Mesendoderm (in vitro differentiated cells): ENCODE measurements around the gene MARCKSL1.

ENCODE experiments used
- DNase-seq: peaks from one replicate; pipeline ENCODE4 v3.0.0; 2013
- H2AK5ac ChIP-seq: 2 replicates; pipeline ENCODE4 v1.6.1; 2013; ENCODE audit warnings: low read length, inconsistent platforms
- H2BK120ac ChIP-seq: 2 replicates; pipeline ENCODE4 v1.6.1; 2013; ENCODE audit warnings: low read depth, mild to moderate bottlenecking, low read length, moderate library complexity, mixed read lengths
- H2BK15ac ChIP-seq: replicated peaks from 2 replicates; pipeline ENCODE4 v1.6.1; 2013; ENCODE audit warnings: low read depth, mild to moderate bottlenecking, moderate library complexity
- H2BK5ac ChIP-seq: 2 replicates; pipeline ENCODE4 v1.6.1; 2013; ENCODE audit warnings: low read length, inconsistent platforms
- H3K18ac ChIP-seq: 2 replicates; pipeline ENCODE4 v1.6.1; 2013; ENCODE audit warnings: mild to moderate bottlenecking, low read length, mixed read lengths
- H3K23ac ChIP-seq: one replicate; pipeline ENCODE4 v1.6.1; 2013; ENCODE audit warnings: low read length
- H3K27ac ChIP-seq: 2 replicates; pipeline ENCODE4 v1.5.1; 2013; ENCODE audit warnings: low read depth, mild to moderate bottlenecking, inconsistent platforms, low read length, moderate library complexity
- H3K27me3 ChIP-seq: 2 replicates; pipeline ENCODE4 v1.6.1; 2013; ENCODE audit warnings: low read length, control low read depth, mild to moderate bottlenecking, inconsistent platforms; ENCODE audit not compliant: insufficient read depth, poor library complexity
- H3K36me3 ChIP-seq: 2 replicates; pipeline ENCODE4 v1.6.1; 2013; ENCODE audit warnings: low read length, inconsistent platforms; ENCODE audit not compliant: control insufficient read depth, insufficient read depth
- H3K4ac ChIP-seq: one replicate; pipeline ENCODE4 v1.6.1; 2013; ENCODE audit warnings: low read depth, mild to moderate bottlenecking, low read length, moderate library complexity
- H3K4me1 ChIP-seq: 2 replicates; pipeline ENCODE4 v1.6.1; 2013; ENCODE audit warnings: low read depth, low read length, inconsistent platforms; ENCODE audit not compliant: control insufficient read depth
- H3K4me2 ChIP-seq: 2 replicates; pipeline ENCODE4 v1.6.1; 2013; ENCODE audit warnings: low read length
- H3K4me3 ChIP-seq: 2 replicates; pipeline ENCODE4 v1.5.1; 2013; ENCODE audit warnings: mild to moderate bottlenecking, low read length
- H3K56ac ChIP-seq: one replicate; pipeline ENCODE4 v1.6.1; 2013; ENCODE audit warnings: low read length
- H3K79me1 ChIP-seq: 2 replicates; pipeline ENCODE4 v1.6.1; 2013; ENCODE audit warnings: low read length, inconsistent platforms
- H3K79me2 ChIP-seq: 2 replicates; pipeline ENCODE4 v1.6.1; 2013; ENCODE audit warnings: mild to moderate bottlenecking, low read length; ENCODE audit not compliant: control insufficient read depth, insufficient read depth
- H3K9ac ChIP-seq: 2 replicates; pipeline ENCODE4 v1.6.1; 2013; ENCODE audit warnings: low read length, inconsistent platforms
- H4K5ac ChIP-seq: one replicate; pipeline ENCODE4 v1.6.1; 2013; ENCODE audit warnings: low read length
- H4K8ac ChIP-seq: one replicate; pipeline ENCODE4 v1.6.1; 2013; ENCODE audit warnings: low read depth, mild to moderate bottlenecking, control low read depth, low read length, moderate library complexity
- WGBS: extraction: QIAGEN DNeasy Blood & Tissue Kit; methylation state at CpG from one replicate; pipeline ENCODE4 v1.1.7; 2013; ENCODE audit warnings: low lambda C conversion rate, missing lambda C conversion rate; ENCODE audit not compliant: insufficient coverage; ENCODE audit errors: extremely low coverage; 5-methylcytosine and 5-hydroxymethylcytosine counted together

MARCKSL1 gene

GRCh38 chr1:32330558-32331151, 5.4 kb downstream of the MARCKSL1 start:
- Histone ChIP-seq H3K56ac (no peak overlapping the region), H3K79me1 (peaks cover 12% of the 10 kb centered on the region), H2AK5ac (no peak overlapping the region), H3K36me3 (peaks cover 10% of the 10 kb centered on the region), H3K4me2 (no peak overlapping the region), H4K8ac (no peak overlapping the region), H3K27ac (no peak overlapping the region), H3K79me2 (peaks cover 22% of the 10 kb centered on the region), H2BK5ac (no peak overlapping the region), H4K5ac (no peak overlapping the region), H3K4ac (no peak overlapping the region), H3K4me1 (peaks cover 5% of the 10 kb centered on the region), H3K18ac (no peak overlapping the region), H3K9ac (no peak overlapping the region), H2BK120ac (no peak overlapping the region), H3K23ac (no peak overlapping the region), H3K4me3 (no peak overlapping the region), H2BK15ac (no peak overlapping the region), H3K27me3 (no peaks in the 10 kb centered on the region)
- WGBS: no CpG with 5 or more reads among the region's 12 CpGs
- DNase-seq: no peak

DNA sequence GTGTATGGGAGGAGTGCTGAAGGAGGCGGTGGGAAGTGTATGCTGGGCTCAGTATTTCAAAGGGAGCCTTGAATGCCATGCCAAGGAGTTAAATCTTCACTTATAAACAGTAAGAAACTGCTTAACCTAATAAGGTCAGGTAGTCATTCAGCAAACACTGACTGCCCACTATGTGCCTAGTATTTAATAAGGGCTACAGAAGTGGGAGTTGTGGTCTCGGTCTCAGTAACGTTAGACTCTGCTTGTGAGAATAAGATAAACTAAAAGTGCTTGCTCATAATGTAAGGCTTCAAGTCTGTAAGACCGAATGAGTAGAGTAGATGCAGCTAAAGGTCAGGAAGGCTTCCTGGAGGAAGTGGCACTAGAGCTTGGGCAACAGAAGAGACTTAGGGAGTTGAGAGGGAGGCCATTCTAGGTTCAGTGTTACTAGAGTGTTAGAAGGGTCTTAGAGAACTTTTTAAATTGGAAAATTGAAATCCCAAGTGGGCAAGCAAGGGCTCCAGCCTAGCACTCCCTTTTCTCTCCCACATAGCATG, 6.0 kb downstream of the MARCKSL1 start:
- Histone ChIP-seq H3K79me1 (peaks cover 12% of the 10 kb centered on the region), H3K9ac (no peak overlapping the region), H4K5ac (no peak overlapping the region), H2BK15ac (no peak overlapping the region), H3K4me1 (peaks cover 5% of the 10 kb centered on the region), H3K4me2 (no peak overlapping the region), H2AK5ac (no peak overlapping the region), H3K56ac (no peak overlapping the region), H2BK5ac (no peak overlapping the region), H3K4me3 (no peak overlapping the region), H3K23ac (no peak overlapping the region), H3K79me2 (peaks cover 16% of the 10 kb centered on the region), H4K8ac (no peak overlapping the region), H3K18ac (no peak overlapping the region), H3K27me3 (no peaks in the 10 kb centered on the region), H3K4ac (no peak overlapping the region), H3K36me3 (peaks cover 10% of the 10 kb centered on the region), H2BK120ac (no peak overlapping the region), H3K27ac (no peak overlapping the region)
- WGBS: no CpG with 5 or more reads among the region's 4 CpGs
- DNase-seq: no peak

DNA sequence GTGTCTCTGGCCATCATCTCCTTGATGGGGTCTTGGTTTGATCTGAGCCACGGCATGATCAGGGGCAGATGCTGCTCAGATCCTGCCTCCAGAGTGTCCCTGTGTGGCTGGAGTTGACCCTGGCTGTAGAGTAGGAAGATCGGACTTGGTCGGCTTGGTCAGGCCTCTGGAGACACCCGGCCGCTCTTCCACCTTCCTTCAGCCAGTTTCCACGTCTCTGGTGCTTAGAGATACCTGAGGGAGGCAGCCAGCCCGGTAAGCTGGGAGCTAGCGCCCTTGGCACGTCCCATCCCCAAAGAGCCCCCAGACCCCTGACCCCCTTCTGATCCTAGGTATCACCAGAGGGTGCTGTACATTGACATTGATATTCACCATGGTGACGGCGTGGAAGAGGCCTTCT, 8.8 kb downstream of the MARCKSL1 start:
- H3K79me2 ChIP-seq: no peaks in the 10 kb centered on the region
- H4K8ac ChIP-seq: no peak overlapping the region
- no peaks in the 10 kb centered on the region for H3K4me1 ChIP-seq
- H3K79me1 ChIP-seq: no peaks in the 10 kb centered on the region
- H3K23ac ChIP-seq: no peak overlapping the region
- WGBS: no CpG with 5 or more reads among the region's 11 CpGs
- no peak overlapping the region for H4K5ac ChIP-seq
- no peak overlapping the region for H2BK15ac ChIP-seq
- H3K56ac ChIP-seq: no peak overlapping the region
- no peak overlapping the region for H2BK120ac ChIP-seq
- no peak overlapping the region for H3K9ac ChIP-seq
- no peaks in the 10 kb centered on the region for H3K27me3 ChIP-seq
- no peak overlapping the region for H3K4ac ChIP-seq
- H2BK5ac ChIP-seq: no peak overlapping the region
- no peak overlapping the region for H3K4me2 ChIP-seq
- no peak overlapping the region for H3K18ac ChIP-seq
- no peak for DNase-seq
- no peak overlapping the region for H3K4me3 ChIP-seq
- peaks cover 7% of the 10 kb centered on the region for H3K36me3 ChIP-seq
- no peak overlapping the region for H3K27ac ChIP-seq
- no peak overlapping the region for H2AK5ac ChIP-seq

DNA sequence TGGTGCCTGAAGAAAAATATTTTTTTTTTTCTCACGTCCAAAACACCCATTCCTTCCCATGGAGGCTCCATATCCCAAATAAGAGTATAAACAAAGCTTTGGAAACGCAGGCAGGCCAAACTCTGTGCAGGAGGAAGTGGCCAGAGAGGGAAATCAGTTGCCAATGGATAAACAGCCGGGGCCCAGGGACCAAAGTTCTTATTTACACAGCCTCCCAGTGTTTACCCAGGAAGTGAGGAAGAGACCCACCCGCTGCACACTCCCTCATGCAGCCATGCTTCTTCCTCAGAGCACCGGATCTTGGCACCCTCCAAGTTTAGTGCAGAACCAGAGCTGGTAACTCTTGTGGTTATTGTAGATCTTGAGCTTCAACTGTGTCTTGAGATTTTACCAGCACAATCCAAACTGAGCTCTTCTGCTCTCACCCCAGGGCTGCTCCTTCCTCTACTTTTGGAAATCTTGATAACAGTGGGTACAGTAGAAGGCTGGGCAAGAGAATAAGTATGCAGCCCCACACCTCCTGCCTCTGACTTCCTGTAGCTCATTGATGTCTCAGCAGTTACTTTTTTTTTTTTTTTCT, 14.2 kb downstream of the MARCKSL1 start:
- no CpG with 5 or more reads among the region's 5 CpGs for WGBS
- Histone ChIP-seq H4K8ac (no peak overlapping the region), H3K9ac (no peak overlapping the region), H3K4me2 (no peak overlapping the region), H4K5ac (no peak overlapping the region), H3K36me3 (peaks cover 2% of the 10 kb centered on the region), H2BK15ac (no peak overlapping the region), H3K56ac (no peak overlapping the region), H2BK120ac (no peak overlapping the region), H3K79me1 (no peaks in the 10 kb centered on the region), H3K4me3 (no peak overlapping the region), H2BK5ac (no peak overlapping the region), H3K79me2 (no peaks in the 10 kb centered on the region), H3K18ac (no peak overlapping the region), H3K27me3 (no peaks in the 10 kb centered on the region), H2AK5ac (no peak overlapping the region), H3K23ac (no peak overlapping the region), H3K4me1 (no peaks in the 10 kb centered on the region), H3K27ac (no peak overlapping the region), H3K4ac (no peak overlapping the region)
- DNase-seq: no peak

- no peak overlapping the region for H3K56ac ChIP-seq
- H3K4ac ChIP-seq: no peak overlapping the region
- H3K18ac ChIP-seq: no peak overlapping the region
- no peaks in the 10 kb centered on the region for H3K4me1 ChIP-seq
- no peaks in the 10 kb centered on the region for H3K79me1 ChIP-seq
- H3K79me2 ChIP-seq: no peaks in the 10 kb centered on the region
- H2BK120ac ChIP-seq: no peak overlapping the region
- H3K36me3 ChIP-seq: peaks cover 2% of the 10 kb centered on the region
- no CpG with 5 or more reads among the region's 10 CpGs for WGBS
- no peak overlapping the region for H4K5ac ChIP-seq
- no peak overlapping the region for H2BK5ac ChIP-seq
- H3K4me3 ChIP-seq: no peak overlapping the region
- H3K27me3 ChIP-seq: no peaks in the 10 kb centered on the region
- H3K4me2 ChIP-seq: no peak overlapping the region
- no peak overlapping the region for H4K8ac ChIP-seq
- no peak overlapping the region for H3K9ac ChIP-seq
- no peak overlapping the region for H3K23ac ChIP-seq
- no peak overlapping the region for H2AK5ac ChIP-seq
- H2BK15ac ChIP-seq: no peak overlapping the region
- no peak overlapping the region for H3K27ac ChIP-seq
- no peak for DNase-seq
Measured at GRCh38 chr1:32318127-32318869, 17.7 kb downstream of the MARCKSL1 start.
